ENCODE results near the gene PSRC1.
"Not testable (repeated sequence)": the region's sequence is repeated elsewhere in the genome, so short reads cannot be mapped to it uniquely, and the experiment has no call there.

DNA sequence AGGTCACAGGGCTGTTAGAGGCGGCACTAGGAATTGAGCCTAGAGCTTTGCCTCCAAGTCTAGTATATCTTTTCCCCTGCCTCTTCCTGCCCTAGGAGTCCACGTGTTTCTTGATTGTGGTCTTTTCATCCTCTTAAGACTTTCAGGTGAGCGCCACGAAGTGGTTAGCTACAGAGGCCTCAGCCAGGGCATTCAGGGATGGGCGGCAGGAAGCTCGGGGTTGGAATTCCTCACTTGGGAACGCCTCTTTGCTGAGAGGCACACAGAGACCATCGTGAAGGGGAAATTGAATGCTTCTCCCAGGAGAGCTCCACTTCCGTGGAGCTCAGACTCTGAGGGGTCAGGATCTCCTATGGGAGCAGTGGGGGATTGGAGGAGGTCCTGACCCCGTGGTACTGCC lies 23.0 kb upstream of the PSRC1 start:
- TF ChIP-seq, protein P1, sequence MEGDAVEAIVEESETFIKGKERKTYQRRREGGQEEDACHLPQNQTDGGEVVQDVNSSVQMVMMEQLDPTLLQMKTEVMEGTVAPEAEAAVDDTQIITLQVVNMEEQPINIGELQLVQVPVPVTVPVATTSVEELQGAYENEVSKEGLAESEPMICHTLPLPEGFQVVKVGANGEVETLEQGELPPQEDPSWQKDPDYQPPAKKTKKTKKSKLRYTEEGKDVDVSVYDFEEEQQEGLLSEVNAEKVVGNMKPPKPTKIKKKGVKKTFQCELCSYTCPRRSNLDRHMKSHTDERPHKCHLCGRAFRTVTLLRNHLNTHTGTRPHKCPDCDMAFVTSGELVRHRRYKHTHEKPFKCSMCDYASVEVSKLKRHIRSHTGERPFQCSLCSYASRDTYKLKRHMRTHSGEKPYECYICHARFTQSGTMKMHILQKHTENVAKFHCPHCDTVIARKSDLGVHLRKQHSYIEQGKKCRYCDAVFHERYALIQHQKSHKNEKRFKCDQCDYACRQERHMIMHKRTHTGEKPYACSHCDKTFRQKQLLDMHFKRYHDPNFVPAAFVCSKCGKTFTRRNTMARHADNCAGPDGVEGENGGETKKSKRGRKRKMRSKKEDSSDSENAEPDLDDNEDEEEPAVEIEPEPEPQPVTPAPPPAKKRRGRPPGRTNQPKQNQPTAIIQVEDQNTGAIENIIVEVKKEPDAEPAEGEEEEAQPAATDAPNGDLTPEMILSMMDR (conservative IDR thresholded peaks at IDR 0.05; ENCODE audit: low read depth in 2 of 2) = not testable (repeated sequence)
- TF ChIP-seq CREB1 (CRISPR knock-in tag; IDR thresholded peaks at IDR 0.05; ENCODE audit: low read depth); ZNF331 (CRISPR knock-in tag; IDR thresholded peaks at IDR 0.05; ENCODE audit: low read depth); EZH2 (IDR thresholded peaks at IDR 0.05; ENCODE audit: low read depth, unreplicated experiment); POLR2AphosphoS5 (IDR thresholded peaks at IDR 0.05; ENCODE audit: low read depth); EZH2phosphoT487 (IDR thresholded peaks at IDR 0.05; ENCODE audit: unreplicated experiment); STAT1 (IDR thresholded peaks at IDR 0.05; ENCODE audit: unreplicated experiment); NANOG (IDR thresholded peaks at IDR 0.05; ENCODE audit: borderline replicate concordance); JUNB (IDR thresholded peaks at IDR 0.05; ENCODE audit: unreplicated experiment); ZNF114 (CRISPR knock-in tag; IDR thresholded peaks at IDR 0.05): not testable (repeated sequence)
- TF ChIP-seq, protein P2, sequence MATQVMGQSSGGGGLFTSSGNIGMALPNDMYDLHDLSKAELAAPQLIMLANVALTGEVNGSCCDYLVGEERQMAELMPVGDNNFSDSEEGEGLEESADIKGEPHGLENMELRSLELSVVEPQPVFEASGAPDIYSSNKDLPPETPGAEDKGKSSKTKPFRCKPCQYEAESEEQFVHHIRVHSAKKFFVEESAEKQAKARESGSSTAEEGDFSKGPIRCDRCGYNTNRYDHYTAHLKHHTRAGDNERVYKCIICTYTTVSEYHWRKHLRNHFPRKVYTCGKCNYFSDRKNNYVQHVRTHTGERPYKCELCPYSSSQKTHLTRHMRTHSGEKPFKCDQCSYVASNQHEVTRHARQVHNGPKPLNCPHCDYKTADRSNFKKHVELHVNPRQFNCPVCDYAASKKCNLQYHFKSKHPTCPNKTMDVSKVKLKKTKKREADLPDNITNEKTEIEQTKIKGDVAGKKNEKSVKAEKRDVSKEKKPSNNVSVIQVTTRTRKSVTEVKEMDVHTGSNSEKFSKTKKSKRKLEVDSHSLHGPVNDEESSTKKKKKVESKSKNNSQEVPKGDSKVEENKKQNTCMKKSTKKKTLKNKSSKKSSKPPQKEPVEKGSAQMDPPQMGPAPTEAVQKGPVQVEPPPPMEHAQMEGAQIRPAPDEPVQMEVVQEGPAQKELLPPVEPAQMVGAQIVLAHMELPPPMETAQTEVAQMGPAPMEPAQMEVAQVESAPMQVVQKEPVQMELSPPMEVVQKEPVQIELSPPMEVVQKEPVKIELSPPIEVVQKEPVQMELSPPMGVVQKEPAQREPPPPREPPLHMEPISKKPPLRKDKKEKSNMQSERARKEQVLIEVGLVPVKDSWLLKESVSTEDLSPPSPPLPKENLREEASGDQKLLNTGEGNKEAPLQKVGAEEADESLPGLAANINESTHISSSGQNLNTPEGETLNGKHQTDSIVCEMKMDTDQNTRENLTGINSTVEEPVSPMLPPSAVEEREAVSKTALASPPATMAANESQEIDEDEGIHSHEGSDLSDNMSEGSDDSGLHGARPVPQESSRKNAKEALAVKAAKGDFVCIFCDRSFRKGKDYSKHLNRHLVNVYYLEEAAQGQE (IDR thresholded peaks at IDR 0.05; ENCODE audit: unreplicated experiment) = not testable (repeated sequence)
- TF ChIP-seq, protein P3, sequence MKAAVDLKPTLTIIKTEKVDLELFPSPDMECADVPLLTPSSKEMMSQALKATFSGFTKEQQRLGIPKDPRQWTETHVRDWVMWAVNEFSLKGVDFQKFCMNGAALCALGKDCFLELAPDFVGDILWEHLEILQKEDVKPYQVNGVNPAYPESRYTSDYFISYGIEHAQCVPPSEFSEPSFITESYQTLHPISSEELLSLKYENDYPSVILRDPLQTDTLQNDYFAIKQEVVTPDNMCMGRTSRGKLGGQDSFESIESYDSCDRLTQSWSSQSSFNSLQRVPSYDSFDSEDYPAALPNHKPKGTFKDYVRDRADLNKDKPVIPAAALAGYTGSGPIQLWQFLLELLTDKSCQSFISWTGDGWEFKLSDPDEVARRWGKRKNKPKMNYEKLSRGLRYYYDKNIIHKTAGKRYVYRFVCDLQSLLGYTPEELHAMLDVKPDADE (IDR thresholded peaks at IDR 0.05) = not testable (repeated sequence)
- TF ChIP-seq, protein P4, sequence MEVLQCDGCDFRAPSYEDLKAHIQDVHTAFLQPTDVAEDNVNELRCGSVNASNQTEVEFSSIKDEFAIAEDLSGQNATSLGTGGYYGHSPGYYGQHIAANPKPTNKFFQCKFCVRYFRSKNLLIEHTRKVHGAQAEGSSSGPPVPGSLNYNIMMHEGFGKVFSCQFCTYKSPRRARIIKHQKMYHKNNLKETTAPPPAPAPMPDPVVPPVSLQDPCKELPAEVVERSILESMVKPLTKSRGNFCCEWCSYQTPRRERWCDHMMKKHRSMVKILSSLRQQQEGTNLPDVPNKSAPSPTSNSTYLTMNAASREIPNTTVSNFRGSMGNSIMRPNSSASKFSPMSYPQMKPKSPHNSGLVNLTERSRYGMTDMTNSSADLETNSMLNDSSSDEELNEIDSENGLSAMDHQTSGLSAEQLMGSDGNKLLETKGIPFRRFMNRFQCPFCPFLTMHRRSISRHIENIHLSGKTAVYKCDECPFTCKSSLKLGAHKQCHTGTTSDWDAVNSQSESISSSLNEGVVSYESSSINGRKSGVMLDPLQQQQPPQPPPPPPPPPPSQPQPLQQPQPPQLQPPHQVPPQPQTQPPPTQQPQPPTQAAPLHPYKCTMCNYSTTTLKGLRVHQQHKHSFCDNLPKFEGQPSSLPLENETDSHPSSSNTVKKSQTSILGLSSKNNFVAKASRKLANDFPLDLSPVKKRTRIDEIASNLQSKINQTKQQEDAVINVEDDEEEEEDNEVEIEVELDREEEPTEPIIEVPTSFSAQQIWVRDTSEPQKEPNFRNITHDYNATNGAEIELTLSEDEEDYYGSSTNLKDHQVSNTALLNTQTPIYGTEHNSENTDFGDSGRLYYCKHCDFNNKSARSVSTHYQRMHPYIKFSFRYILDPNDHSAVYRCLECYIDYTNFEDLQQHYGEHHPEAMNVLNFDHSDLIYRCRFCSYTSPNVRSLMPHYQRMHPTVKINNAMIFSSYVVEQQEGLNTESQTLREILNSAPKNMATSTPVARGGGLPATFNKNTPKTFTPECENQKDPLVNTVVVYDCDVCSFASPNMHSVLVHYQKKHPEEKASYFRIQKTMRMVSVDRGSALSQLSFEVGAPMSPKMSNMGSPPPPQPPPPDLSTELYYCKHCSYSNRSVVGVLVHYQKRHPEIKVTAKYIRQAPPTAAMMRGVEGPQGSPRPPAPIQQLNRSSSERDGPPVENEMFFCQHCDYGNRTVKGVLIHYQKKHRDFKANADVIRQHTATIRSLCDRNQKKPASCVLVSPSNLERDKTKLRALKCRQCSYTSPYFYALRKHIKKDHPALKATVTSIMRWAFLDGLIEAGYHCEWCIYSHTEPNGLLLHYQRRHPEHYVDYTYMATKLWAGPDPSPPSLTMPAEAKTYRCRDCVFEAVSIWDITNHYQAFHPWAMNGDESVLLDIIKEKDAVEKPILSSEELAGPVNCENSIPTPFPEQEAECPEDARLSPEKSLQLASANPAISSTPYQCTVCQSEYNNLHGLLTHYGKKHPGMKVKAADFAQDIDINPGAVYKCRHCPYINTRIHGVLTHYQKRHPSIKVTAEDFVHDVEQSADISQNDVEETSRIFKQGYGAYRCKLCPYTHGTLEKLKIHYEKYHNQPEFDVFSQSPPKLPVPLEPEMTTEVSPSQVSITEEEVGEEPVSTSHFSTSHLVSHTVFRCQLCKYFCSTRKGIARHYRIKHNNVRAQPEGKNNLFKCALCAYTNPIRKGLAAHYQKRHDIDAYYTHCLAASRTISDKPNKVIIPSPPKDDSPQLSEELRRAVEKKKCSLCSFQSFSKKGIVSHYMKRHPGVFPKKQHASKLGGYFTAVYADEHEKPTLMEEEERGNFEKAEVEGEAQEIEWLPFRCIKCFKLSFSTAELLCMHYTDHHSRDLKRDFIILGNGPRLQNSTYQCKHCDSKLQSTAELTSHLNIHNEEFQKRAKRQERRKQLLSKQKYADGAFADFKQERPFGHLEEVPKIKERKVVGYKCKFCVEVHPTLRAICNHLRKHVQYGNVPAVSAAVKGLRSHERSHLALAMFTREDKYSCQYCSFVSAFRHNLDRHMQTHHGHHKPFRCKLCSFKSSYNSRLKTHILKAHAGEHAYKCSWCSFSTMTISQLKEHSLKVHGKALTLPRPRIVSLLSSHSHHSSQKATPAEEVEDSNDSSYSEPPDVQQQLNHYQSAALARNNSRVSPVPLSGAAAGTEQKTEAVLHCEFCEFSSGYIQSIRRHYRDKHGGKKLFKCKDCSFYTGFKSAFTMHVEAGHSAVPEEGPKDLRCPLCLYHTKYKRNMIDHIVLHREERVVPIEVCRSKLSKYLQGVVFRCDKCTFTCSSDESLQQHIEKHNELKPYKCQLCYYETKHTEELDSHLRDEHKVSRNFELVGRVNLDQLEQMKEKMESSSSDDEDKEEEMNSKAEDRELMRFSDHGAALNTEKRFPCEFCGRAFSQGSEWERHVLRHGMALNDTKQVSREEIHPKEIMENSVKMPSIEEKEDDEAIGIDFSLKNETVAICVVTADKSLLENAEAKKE (CRISPR knock-in tag; IDR thresholded peaks at IDR 0.05) = not testable (repeated sequence)

Measured in GM23338 (cell line).